GM19025 (cell line): ENCODE data around the gene DEFB123.
"Not testable (repeated sequence)": the region's sequence is repeated elsewhere in the genome, so short reads cannot be mapped to it uniquely, and the experiment has no call there.

Source experiments
- ATAC-seq: cut with Tn5 transposase; IDR thresholded peaks from one replicate; pipeline ENCODE4 v1.9.1; 2021; ENCODE audit warnings: mild to moderate bottlenecking, low read depth, moderate library complexity; ENCODE audit not compliant: unreplicated experiment

Gene DEFB123, protein sequence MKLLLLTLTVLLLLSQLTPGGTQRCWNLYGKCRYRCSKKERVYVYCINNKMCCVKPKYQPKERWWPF

DNA sequence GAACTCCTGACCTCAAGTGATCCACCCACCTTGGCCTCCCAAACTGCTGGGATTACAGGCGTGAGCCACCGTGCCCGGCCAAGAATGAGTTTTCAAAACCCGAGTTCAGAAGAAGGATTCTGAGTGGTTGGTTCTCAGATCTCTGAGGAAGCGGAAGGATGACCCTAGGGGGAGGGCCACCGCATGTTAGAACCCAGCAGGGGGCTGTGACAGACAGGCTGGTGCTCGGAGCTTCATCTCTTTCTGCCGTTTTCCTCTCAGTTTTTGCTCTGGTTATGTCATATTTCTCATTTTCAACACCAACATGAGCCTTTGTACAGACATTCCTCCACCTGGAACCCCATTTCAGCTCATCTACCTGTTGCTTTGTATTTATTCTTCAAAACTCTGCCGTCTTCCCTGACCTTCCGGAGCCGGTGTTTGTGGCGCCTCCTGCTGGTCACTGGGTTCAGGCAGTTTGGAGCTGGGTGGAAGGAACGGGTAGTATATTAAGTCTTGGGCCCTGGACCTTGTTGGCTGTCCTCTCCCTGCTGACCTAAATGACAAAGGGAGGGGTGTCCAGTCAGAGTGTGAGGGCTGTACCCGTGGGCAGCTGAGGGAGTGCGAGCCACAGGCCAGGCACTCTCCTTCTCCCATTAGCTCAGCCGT, at the start of gene DEFB123:
Gene DEFB123, plus strand, starts transcription at position 621 of the 648 bp plus-strand sequence. CDS start 67 bp downstream, outside the sequence.
- ATAC-seq, result no peak

DNA sequence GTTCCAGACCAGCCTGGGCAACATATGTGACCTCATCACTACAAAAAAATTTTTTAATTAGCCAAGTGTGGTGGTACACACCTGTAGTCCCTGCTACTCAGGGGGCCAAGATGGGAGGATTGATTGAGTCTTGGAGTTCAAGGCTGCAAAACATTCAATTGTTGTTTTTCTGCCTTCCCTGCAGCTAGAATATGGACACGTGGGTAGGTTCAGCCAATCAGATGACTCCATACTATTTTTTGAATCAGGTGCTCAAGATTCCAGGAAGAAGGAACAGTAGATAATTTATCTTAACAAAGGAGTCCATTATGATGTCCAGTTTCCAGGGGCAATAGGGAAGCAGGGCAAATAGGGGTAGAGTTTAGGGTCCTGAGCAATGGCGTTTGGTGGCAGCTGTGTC, 47.6 kb upstream of the DEFB123 start:
- no peak for ATAC-seq

DNA sequence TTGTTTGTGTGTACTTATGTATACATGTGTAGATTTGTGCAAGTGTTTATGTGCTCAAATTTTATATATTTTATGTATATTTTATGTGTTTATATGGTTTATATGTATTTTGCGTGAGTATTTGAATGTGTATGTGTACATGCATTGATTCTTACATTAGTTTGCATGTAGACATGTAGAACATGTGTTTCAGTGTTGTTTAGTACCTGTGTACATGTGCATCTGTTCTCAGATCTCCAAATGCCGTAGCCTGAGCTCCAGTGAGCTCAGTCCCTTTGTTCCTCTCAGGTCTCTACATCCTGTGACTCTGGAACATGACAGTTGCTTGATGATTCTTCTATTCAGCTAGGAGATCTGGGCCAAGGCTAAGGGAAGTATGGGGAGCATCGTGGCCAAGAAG, 45.5 kb upstream of the DEFB123 start:
- no peak for ATAC-seq

DNA sequence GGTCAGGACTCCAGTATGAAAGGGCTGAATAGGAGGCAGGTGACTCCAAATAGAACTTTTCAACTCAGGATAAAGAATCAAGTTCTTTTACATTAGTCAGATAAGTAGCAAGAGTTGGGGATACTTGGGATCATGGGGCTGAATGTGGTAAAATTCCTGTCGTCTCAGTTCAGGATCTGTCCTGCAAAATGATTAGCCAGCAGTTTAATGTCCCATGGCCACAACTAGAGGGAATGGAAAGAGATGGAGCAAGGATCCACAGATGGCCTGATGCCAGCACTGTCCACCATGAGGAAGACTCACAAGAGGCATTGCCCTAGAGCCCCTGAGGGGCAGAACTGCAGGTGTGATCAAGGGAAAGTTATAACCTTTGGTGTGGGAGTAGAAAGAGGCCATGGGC, 36.5 kb upstream of the DEFB123 start:
- ATAC-seq, result no peak

DNA sequence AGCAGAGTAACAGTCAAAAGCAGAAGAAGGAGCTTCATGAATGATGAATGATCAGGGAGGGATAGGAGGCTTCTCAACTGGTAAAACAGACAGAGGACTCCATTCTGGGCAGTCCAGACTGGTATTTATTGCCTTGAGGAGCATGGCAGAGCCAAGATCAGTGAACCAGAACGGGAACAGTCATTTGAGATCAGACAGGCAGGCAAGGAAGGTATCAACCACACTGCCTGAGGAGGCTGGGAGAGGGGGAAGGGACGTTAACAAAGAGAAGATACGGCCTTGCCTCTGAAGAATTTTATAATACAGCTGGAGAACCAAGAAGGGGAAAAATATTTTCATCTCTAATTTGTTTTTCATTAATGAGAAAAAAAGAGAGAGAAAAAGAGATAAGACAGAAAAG, 34.3 kb upstream of the DEFB123 start, which contains the start of gene DEFB121:
Gene DEFB121, minus strand, starts transcription at position 101 of the 400 bp plus-strand sequence. Its CDS starts 63 bp downstream, at position 38.
- ATAC-seq, result no peak

DNA sequence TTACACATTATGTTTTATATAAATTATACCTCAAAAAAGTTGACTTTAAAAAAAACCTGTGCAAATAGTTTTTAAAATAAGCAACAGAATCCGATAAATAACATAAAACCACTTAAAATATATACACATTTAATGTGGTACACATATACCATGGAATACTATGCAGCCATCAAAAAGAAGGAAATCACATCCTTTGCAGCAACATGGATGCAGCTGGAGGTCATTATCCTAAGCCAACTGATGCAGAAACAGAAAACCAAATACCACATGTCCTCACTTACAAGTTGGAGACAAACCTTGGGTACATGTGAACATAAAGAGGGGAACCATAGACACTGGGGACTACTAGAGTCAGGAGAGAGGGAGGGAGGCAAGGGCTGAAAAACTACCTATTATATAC, 30.4 kb upstream of the DEFB123 start:
- ATAC-seq, result no peak

DNA sequence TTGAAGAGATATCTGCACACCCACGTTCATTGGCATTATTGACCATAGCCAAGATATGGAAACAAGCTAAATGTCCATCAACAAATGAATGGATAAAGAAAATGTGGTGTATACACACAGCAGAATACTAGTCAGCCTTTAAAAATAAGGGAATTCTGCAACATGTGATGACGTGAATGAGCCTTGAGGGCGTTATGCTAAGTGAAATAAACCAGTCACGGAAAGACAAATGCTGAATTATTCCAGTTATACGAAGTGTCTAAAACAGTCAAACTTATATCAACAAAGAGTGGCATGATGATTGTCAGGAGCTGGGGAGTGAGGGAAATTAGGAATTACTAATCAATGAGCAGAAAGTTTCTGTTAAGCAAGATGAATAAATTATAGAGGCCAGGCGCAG, 26.1 kb upstream of the DEFB123 start:
- no peak for ATAC-seq

DNA sequence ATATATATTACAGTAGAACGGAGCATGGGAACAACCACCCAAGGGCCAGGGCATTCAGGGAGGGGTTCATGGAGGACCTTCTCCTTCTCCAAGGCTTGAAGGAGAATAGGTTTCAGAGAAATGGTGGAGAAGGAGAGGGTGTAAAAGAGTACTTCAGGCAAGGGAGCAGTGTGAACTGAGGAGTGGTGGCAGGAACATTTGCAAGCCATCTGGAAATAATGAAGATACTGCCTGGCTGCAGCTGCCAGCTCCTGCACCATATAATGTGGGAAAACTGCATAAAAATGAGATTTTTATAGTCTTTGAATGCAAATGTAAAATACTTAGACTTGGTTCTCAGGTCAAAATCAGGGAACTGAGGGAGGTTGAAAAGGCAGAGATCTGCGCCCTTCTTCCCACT, 24.8 kb upstream of the DEFB123 start:
- no peak for ATAC-seq

DNA sequence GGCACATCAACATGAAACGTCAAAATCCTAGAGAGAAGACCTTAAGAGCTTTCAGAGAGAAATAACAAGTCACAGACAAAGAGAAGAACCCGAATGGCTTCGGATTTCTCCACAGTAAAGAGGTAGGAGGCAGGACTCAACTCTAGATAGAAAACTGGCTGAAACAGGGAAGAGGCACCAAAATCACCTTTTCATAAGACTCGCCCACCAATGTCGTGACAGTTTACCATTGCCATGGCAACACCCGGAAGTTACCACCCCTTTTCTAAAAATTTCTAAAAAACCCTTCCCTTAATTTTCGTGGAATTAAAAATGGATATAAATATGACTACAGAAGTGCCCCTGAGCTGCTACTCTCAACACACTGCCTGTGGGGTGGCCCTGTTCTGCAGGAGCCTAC, 22.1 kb upstream of the DEFB123 start:
- ATAC-seq, result no peak

DNA sequence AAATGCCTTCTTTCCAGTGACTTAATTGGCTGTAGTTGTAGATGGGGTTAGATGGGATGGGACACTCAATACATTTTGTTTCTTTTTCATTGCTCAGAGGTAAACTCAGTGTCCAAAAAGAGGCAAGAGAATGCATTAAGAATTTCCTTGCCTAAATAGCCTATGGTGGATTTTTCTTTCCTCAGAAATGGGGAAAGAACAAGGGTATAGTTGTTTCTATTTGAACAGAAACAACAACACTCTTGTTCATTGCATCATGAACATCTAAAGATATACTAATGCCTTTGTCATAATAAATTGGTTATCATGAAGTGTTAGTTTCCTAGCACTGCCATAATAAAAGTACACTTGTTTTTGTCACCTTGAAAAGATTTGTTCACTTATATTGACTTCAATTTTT, 14.6 kb upstream of the DEFB123 start:
- no peak for ATAC-seq

DNA sequence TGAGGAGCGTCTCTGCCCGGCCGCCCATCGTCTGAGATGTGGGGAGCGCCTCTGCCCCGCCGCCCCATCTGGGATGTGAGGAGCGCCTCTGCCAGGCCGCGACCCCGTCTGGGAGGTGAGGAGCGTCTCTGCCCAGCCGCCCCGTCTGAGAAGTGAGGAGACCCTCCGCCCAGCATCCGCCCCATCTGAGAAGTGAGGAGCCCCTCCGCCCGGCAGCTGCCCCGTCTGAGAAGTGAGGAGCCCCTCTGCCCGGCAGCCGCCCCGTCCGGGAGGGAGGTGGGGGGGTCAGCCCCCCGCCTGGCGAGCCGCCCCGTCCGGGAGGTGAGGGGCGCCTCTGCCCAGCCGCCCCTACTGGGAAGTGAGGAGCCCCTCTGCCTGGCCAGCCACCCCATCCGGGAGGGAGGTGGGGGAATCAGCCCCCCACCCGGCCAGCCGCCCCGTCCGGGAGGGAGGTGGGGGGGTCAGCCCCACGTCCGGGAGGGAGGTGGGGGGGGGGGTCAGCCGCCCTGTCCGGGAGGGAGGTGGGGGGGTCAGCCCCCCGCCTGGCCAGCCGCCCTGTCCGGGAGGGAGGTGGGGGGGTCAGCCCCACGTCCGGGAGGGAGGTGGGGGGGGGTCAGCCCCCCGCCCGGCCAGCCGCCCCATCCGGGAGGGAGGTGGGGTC, 13.4 kb upstream of the DEFB123 start:
- not testable (repeated sequence) for ATAC-seq

DNA sequence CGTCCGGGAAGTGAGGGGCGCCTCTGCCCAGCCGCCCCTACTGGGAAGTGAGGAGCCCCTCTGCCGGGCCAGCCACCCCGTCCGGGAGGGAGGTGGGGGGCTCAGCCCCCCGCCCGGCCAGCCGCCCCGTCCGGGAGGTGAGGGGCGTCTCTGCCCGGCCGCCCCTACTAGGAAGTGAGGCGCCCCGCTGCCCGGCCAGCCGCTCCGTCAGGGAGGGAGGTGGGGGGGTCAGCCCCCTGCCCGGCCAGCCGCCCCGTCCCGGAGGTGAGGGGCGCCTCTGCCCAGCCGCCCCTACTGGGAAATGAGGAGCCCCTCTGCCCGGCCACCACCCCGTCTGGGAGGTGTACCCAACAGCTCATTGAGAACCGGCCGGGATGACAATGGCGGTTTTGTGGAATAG, 12.9 kb upstream of the DEFB123 start:
- not testable (repeated sequence) for ATAC-seq

DNA sequence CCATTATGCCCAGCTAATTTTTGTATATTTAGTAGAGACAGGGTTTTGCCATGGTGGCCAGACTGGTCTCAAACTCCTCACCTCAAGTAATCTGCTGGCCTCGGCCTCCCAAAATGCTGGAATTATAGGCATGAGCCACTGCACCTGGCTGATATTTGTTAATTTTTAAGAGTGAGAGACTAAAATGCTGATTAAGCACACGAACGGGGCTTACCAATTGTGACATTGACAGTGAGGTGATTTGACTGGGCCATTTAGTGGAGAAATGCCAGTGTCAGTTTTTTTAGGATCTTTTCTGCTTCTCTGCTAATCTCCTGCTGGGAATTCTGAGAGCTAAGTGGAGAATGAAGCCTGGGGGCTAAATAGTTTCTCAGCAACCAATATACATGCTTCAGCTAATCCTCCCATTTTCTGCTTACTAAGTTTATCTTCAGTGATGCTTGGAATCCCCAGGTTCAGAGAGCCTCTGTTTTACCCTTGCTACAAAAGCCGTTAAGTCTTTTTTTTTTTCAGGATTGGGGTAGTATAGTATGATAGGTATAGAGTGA, 9.8 kb upstream of the DEFB123 start:
- no peak for ATAC-seq

DNA sequence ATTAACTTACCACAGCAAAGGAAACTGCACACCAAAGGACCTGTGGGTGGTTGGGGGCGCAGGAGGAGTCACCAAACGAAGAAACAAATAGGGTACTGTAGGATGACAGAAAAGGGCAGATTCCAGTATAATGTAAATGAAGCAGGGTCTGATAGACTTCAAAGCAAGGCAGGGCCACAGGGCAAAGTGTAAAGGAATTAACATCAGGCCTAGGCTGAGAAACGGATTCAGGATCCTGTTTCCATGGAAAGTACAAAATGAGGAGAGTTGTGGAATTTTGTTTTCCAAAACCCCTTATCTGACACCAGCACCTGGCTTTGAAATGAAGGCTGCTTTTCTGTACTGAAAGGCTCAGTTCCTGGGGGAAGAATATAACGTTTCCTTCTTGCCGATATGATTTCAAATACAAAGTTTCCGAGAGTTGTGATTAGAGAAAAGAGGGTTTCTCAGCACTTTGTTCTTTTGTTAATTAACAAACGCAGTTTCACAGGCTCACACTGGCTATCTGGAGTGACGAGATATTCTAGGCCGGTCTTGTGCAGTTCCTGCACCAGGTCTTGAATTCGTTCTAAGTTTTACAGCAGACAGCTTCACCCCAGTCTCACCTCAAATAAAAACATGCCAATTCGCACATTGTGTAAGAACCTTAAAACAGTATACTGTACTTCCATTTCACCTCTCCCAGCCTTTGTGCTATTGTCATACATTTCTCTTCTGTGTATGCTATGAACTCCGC, 5.8 kb downstream of the DEFB123 start:
- ATAC-seq, result no peak

DNA sequence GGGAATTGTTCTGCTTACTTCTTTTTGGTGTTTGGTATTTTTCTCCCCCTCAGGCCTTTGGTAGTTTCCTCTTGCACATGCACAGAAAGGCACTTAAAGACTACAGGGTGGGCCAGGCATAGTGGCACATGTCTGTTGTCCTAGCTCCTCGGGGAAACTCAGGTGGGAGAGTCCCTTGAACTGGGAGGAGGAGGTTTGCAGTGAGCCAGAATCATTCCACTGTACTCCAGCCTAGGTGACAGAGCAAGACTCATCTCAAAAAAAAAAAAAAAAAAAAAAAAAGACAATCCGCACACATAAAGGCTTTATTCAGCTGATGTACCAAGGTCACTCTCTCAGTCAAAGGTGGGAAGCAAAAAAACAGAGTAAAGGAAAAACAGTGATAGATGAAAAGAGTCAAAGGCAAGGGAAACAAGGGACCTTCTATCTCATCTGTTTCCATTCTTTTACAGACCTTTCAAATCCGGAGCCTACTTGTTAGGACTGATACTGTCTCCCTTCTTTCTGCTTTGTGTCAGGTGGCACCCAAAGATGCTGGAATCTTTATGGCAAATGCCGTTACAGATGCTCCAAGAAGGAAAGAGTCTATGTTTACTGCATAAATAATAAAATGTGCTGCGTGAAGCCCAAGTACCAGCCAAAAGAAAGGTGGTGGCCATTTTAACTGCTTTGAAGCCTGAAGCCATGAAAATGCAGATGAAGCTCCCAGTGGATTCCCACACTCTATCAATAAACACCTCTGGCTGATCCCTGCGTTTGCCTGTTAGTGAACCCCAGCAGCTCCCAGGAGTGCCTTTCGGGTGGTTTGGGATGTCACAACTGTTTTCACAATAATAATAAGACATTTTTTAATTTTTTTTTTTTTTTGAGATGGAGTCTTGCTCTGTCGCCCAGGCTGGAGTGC, 9.3 kb downstream of the DEFB123 start:
- no peak for ATAC-seq

DNA sequence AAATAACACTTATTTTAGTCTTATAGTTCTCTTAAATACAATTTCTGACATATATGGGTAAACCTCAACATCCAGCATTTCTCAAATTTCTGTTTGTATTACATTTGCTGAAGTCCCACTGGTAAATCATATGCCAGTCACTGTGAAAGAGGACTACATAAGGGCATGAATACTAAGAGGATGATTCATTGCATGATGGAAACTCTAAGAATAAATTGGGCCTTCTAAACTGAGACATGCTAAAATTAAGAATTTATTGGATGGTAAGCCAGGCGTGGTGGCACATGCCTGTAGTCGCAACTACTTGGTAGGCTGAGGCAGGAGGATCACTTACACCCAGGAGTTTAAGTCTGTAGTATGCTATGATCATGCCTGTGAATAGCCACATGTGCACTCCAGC, 12.1 kb downstream of the DEFB123 start:
- no peak for ATAC-seq

DNA sequence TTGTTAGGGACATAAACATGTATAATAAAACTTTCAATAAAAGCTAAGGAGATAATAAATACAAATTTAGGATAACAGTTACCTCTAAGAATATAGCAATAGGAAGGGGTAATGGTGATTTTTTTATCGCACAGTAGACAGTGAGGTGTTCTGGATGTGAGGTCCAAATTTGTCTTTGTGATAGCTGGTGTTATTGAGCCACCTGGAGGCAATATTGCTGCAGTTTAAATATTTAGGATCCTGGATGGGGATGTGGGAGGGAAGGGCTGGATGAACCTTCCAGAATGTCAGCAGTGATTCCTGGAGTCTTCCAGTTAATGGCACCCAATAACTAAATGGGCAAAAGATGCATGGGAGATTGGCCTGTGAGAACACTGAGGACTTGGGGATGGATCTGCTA, 13.9 kb downstream of the DEFB123 start:
- ATAC-seq, result no peak

DNA sequence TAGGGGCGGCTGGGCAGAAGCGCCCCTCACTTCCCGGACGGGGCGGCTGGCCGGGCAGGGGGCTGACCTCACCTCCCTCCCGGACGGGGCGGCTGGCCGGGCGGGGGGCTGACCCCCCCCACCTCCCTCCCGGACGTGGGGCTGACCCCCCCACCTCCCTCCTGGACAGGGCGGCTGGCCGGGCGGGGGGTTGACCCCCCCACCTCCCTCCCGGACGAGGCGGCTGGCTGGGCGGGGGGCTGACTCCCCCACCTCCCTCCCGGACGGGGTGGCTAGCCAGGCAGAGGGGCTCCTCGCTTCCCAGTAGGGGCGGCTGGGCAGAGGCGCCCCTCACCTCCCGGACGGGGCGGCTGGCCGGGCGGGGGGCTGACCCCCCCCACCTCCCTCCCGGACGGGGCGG, 30.5 kb downstream of the DEFB123 start:
- ATAC-seq, result not testable (repeated sequence)

DNA sequence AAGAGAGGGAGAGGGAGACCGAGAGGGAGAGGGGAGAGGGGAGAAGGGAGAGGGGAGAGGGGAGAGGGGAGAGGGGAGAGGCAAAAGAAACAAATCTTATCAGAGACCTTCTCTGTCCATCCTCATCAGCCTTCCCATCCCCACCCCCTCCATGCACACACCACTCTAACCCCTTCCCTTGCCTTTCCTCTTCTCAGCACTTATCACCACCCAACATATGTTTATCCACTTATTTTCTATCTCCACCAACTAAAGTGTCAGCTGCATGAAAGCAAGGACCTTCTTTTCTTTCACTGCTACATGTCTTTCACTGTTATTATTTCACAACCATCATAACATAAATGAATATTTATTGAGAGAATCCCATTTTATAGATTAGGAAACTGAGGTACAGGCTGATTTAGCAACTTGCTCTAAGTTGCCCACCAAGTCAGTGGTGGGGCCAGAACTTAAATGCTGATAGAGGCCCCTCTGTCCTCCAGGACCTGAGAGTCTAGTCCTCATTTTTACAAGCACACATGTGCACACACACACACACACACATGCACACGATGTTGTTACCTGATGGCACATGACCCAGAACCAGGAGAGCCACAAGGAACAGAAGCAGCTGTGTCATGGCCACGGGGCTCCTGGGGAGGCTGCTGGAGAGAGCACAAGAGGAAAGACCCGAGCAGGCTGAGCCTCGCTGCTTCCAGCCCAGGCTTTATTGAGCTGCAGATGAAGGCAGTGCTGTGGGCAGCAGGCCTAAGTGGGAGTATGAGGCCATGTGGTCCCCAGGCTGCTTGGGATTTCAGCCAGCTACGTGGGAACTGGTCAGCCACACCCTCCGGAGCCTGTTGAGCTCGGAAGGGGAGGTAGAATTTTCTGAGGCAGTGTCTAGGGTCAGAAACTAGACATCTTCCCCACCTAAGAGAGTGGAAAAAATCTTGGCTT, 32.2 kb downstream of the DEFB123 start:
- no peak for ATAC-seq
